Activated B cell treated with CpG ODN at 0.5 μM for 24 hours (primary cell): ENCODE data around the gene RBM20. TPM values are rescaled to one million over a fixed set of nuclear protein-coding genes. Genes with fewer than 3 reads are reported as not detected.

Source experiments
- ATAC-seq: fragments of 200-7000 bp; cut with Tn5 transposase; one replicate; pipeline ENCODE4 v1.10.0; 2021; ENCODE audit warnings: low read depth, mild to moderate bottlenecking, moderate library complexity
- CTCF ChIA-PET: fragments of 350-600 bp; sonication (Branson Sonifier 250); formaldehyde crosslinking; loops from one replicate; lab custom pipeline; 2021; ENCODE audit warnings: antibody characterized with exemption; lab: Charles Lee
- POLR2A ChIA-PET: fragments of 350-600 bp; sonication (Branson Sonifier 250); formaldehyde crosslinking; loops from one replicate; lab custom pipeline; 2021; ENCODE audit warnings: antibody characterized with exemption; lab: Charles Lee
- DNase-seq: peaks from one replicate; pipeline ENCODE4 v3.0.0; 2022
- H3K27ac Mint-ChIP-seq: one replicate; pipeline ENCODE4 v1.8.0; 2020; ENCODE audit warnings: mixed read lengths
- H3K27me3 Mint-ChIP-seq: one replicate; pipeline ENCODE4 v1.8.0; 2021; ENCODE audit warnings: mixed read lengths
- H3K36me3 Mint-ChIP-seq: one replicate; pipeline ENCODE4 v1.8.0; 2021; ENCODE audit warnings: low read depth, mixed read lengths
- H3K4me1 Mint-ChIP-seq: one replicate; pipeline ENCODE4 v1.8.0; 2021; ENCODE audit warnings: mixed read lengths
- H3K4me3 Mint-ChIP-seq: one replicate; pipeline ENCODE4 v1.8.0; 2020; ENCODE audit warnings: mild to moderate bottlenecking, mixed read lengths
- H3K9me3 Mint-ChIP-seq: one replicate; pipeline ENCODE4 v1.8.0; 2020; ENCODE audit warnings: mixed read lengths
- intact Hi-C: fragments of 100-400 bp; cut with micrococcal nuclease; formaldehyde crosslinking; loops from one replicate; pipeline ENCODE4 v1.15.1; 2024
- total RNA-seq: library from RNA; stranded (reverse); gene quantifications from 2 replicates; pipeline ENCODE4 v1.2.3, GENCODE V29; 2022
- TF ChIP-seq, protein P1 (sequence below): fragments of 200-600 bp; IDR thresholded peaks from one replicate; pipeline ENCODE4 v1.8.0; 2022; ENCODE audit warnings: antibody characterized with exemption, mild to moderate bottlenecking

RBM20 gene
- total RNA-seq, 1 donor from 2014 or later = 0.02 TPM

DNA sequence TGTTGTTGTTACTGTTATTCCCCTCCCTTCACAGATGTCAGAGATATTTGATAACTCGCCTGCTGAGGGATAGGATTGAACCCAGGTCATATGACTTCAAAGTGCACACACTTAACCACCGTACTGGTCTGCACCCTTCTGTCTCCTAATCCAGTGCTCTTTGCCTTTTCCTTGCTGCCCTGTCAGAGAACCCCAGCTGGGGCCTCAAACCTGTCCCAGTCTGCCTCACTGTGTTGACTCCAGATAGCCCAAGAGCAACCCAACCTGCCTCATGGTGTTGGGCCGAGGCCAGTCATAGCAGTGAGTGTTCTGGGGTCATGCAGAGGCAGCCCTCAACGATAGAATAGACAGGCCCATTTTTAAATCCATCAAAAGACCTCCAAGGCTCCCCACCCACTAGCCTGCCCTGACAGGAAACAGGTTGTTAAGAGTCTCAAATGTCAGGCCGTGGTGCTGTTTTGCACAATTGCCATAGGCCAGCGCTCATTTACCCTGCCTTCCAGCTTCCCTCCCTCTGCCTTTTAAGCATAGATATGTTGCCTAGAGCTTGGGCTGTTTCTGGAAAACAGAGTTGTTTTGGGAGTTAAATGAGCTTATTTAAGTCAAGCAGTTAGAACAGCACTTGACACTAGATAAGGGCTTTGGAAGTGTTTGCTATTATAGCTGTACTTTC lies 190.6 kb downstream of the RBM20 start:
- ChIA-PET CTCF (interaction anchor here (0.9 to 1.2 kb wide), 2 partner anchors 31 to 89 kb away, joined by 3 read pairs; no protein-coding TSS in a partner anchor), POLR2A (interaction anchor here (0.8 to 1.8 kb wide), 4 partner anchors 10 to 26 kb away, joined by 3 to 5 read pairs (median 4); no protein-coding TSS in a partner anchor)
- TF ChIP-seq, protein P1, sequence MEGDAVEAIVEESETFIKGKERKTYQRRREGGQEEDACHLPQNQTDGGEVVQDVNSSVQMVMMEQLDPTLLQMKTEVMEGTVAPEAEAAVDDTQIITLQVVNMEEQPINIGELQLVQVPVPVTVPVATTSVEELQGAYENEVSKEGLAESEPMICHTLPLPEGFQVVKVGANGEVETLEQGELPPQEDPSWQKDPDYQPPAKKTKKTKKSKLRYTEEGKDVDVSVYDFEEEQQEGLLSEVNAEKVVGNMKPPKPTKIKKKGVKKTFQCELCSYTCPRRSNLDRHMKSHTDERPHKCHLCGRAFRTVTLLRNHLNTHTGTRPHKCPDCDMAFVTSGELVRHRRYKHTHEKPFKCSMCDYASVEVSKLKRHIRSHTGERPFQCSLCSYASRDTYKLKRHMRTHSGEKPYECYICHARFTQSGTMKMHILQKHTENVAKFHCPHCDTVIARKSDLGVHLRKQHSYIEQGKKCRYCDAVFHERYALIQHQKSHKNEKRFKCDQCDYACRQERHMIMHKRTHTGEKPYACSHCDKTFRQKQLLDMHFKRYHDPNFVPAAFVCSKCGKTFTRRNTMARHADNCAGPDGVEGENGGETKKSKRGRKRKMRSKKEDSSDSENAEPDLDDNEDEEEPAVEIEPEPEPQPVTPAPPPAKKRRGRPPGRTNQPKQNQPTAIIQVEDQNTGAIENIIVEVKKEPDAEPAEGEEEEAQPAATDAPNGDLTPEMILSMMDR = no peak
- no peaks in the 10 kb centered on the region for H3K9me3 Mint-ChIP-seq
- no peak overlapping the region for H3K4me3 Mint-ChIP-seq
- peaks cover 34% of the 10 kb centered on the region for H3K4me1 Mint-ChIP-seq
- H3K27ac Mint-ChIP-seq = no peak overlapping the region
- H3K27me3 Mint-ChIP-seq = no peaks in the 10 kb centered on the region
- ATAC-seq = no peak
- no peaks in the 10 kb centered on the region for H3K36me3 Mint-ChIP-seq
- no peak for DNase-seq
- intact Hi-C loops = no loop called here

DNA sequence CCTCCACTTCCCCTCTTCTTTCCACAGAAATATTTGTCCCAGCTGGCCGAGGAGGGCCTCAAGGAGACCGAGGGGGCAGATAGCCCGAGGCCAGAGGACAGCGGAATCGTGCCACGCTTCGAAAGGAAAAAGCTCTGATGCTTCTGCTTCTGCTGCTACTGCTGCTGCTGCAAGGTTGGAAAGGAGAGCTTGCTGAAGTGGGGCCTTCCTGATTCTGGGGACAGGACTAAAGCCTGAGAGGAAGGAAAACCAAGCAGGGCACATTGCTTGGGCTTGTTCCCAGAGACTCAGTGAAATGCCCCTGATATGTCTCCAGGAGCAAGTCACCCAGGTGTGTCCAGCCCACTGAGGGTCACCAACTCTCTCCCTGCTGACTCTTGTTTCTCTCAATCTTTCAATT lies 191.7 kb downstream of the RBM20 start:
- no peaks in the 10 kb centered on the region for H3K36me3 Mint-ChIP-seq
- CTCF ChIA-PET = interaction anchor here (0.9 to 1.2 kb wide), 2 partner anchors 32 to 91 kb away, joined by 3 read pairs; no protein-coding TSS in a partner anchor
- POLR2A ChIA-PET = interaction anchor here (0.9 to 1.8 kb wide), 2 partner anchors 8 to 25 kb away, joined by 4 read pairs; no protein-coding TSS in a partner anchor

DNA sequence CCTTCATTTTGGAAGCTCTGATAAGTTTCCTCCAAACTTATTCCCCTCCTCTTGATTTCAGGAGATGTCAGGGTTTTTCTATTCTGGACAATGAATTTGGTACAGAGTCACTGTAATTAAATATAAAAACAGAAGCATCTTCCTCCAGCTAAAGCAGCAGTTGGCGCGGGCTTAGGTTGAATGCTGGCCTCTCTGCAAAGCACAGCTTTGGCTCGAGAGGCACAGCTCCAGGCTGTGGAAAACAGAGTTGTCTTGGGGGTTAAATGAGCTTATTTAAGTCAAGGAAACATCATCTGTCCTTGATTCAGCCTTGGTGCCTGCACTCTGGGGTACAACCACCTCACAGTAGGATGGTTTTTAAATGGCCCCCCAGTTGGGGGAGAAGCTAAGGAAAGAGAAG lies 192.6 kb downstream of the RBM20 start:
- intact Hi-C loops = no loop called here
- POLR2A ChIA-PET = no interaction called here
- H3K27ac Mint-ChIP-seq = no peak overlapping the region

More for the DNA sequence above, 191.7 kb downstream of the RBM20 start:
- Mint-ChIP-seq H3K27ac (no peak overlapping the region), H3K27me3 (no peaks in the 10 kb centered on the region), H3K4me1 (peaks cover 28% of the 10 kb centered on the region), H3K4me3 (no peak overlapping the region), H3K9me3 (no peaks in the 10 kb centered on the region)
- intact Hi-C loops = no loop called here
- ATAC-seq = no peak
- no peak for DNase-seq
- TF ChIP-seq, protein P1 = no peak

DNA sequence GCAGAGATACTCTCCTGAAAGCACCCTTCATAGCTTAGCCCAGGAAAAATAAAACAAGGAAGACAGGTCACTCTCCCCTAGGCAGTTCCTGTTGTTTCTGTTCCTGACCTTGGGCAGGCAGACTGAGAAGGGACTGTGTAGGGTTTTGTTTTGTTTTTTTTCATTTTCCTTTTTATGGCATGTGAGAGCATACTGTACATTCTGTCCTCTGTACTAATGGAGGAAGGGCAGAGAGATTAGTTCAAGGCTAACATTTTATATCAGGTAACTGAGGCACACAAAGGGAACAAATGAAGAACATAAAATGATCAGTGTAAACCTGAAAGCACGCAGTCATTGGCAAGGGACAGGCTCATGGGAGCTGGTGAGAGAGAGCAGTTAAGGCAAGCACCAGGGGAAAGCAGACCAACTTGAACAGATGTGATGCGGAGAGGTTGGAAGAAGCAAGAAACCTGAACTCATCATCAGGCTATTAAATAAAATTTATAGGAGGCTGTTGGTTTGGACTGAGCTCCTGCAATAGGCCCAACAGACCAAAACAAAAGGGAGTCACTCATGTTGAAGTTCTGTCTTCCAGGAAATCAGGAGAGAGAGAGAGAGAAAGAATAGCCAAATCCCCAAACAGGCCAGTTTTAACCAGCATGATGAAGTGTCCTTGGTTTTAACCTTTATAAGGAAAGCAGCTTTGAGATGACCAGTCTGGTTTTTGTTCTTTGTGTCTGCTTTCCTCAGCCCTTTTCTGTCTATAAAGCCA lies 193.5 kb downstream of the RBM20 start:
- Mint-ChIP-seq H3K36me3 (no peaks in the 10 kb centered on the region), H3K27ac (peak overlapping the region; percentile 13), H3K4me1 (peaks cover 41% of the 10 kb centered on the region), H3K4me3 (no peak overlapping the region), H3K9me3 (no peaks in the 10 kb centered on the region), H3K27me3 (no peaks in the 10 kb centered on the region)
- TF ChIP-seq, protein P1 = no peak
- POLR2A ChIA-PET = interaction anchor here (0.8 kb wide), 1 partner anchor 12 kb away, joined by 3 read pairs; no protein-coding TSS in a partner anchor
- intact Hi-C loops = no loop called here
- ATAC-seq (no peak), DNase-seq (no peak)
- CTCF ChIA-PET = no interaction called here

More for the DNA sequence above, 192.6 kb downstream of the RBM20 start:
- Mint-ChIP-seq H3K4me1 (peaks cover 32% of the 10 kb centered on the region), H3K4me3 (no peak overlapping the region), H3K36me3 (no peaks in the 10 kb centered on the region), H3K9me3 (no peaks in the 10 kb centered on the region), H3K27me3 (no peaks in the 10 kb centered on the region)
- TF ChIP-seq, protein P1 = no peak
- DNase-seq (no peak), ATAC-seq (no peak)
- CTCF ChIA-PET = no interaction called here
